A549 (cell line): Measurements from ENCODE around the gene KPNA6. TPM values are rescaled to one million over a fixed set of nuclear protein-coding genes. Genes with fewer than 3 reads are reported as not detected.
A peak's percentile ranks its signal among the peaks of the same experiment; 100 is the strongest.

Source experiments
- ATAC-seq, 2 experiments: fragments of 200-7000 bp in 1 of 2; fragments of >200 bp in 1 of 2; cut with Nextera tagmentation in 1 of 2; cut with Tn5 transposase in 1 of 2; 3 replicates each; pipeline versions ENCODE4 v1.8.0 to v1.9.1; 2018 to 2020; ENCODE audit warnings: mild to moderate bottlenecking in 1 of 2, moderate library complexity in 1 of 2
- CTCF ChIA-PET: fragments of 300-600 bp; sonication (Branson Sonifier 250); formaldehyde crosslinking; extraction: SDS; loops from one replicate; lab custom pipeline; 2021; ENCODE audit warnings: antibody characterized with exemption, inconsistent platforms; lab: Yijun Ruan, JAX
- POLR2A ChIA-PET: fragments of 350-600 bp; formaldehyde crosslinking; extraction: SDS; loops from one replicate; lab custom pipeline; 2021; ENCODE audit warnings: antibody characterized with exemption, inconsistent platforms; lab: Yijun Ruan, JAX
- DNase-seq, 2 experiments: peaks; one replicate each; pipeline versions ENCODE4 v3.0.0 to v3.0.0-alpha.2; 2011 to 2016; ENCODE audit warnings: low read depth in 1 of 2, low spot score in 1 of 2
- FAIRE-seq: peaks from 2 replicates; lab custom pipeline; 2011; peaks lifted over from hg19 to GRCh38; lab: Jason Lieb, UNC
- H3K27ac ChIP-seq, 2 experiments: fragments of >200 bp; sonication (Bioruptor Twin); formaldehyde crosslinking; 3 replicates each; pipeline ENCODE4 v1.5.1; 2016 to 2017
- H3K4me1 ChIP-seq: fragments of >200 bp; sonication (Bioruptor Twin); formaldehyde crosslinking; 3 replicates; pipeline ENCODE4 v1.6.1; 2016
- H3K4me2 ChIP-seq: fragments of >200 bp; sonication (Bioruptor Twin); formaldehyde crosslinking; 3 replicates; pipeline ENCODE4 v1.6.1; 2016
- H3K4me3 ChIP-seq: fragments of >200 bp; sonication (Bioruptor Twin); formaldehyde crosslinking; 3 replicates; pipeline ENCODE4 v1.5.1; 2016
- H3K9me3 ChIP-seq: fragments of >200 bp; sonication (Bioruptor Twin); formaldehyde crosslinking; 3 replicates; pipeline ENCODE4 v1.6.1; 2016
- ATOH8 ChIP-seq: fragments of 250-450 bp; sonication (Bioruptor Pico); IDR thresholded peaks from 2 replicates; pipeline ENCODE4 v1.5.0; 2020; ENCODE audit warnings: low read depth, mild to moderate bottlenecking, moderate library complexity
- CEBPB ChIP-seq, 2 experiments: fragments of >200 bp in 1 of 2; sonication (Bioruptor Twin) in 1 of 2; formaldehyde crosslinking in 1 of 2; IDR thresholded peaks; 2 replicates each; pipeline ENCODE4 v1.6.1; 2012 to 2016
- EHF ChIP-seq: fragments of 250-450 bp; sonication (Bioruptor Pico); IDR thresholded peaks from 2 replicates; pipeline ENCODE4 v1.5.0; 2020; ENCODE audit warnings: mild to moderate bottlenecking
- ESRRA ChIP-seq: fragments of 150-350 bp; IDR thresholded peaks from 2 replicates; pipeline ENCODE4 v1.6.1; 2014; ENCODE audit warnings: mild to moderate bottlenecking, low read length, borderline replicate concordance
- FOXS1 ChIP-seq: fragments of 250-450 bp; sonication (Bioruptor Pico); IDR thresholded peaks from 2 replicates; pipeline ENCODE4 v1.5.0; 2020; ENCODE audit warnings: mild to moderate bottlenecking, moderate library complexity
- HDAC2 ChIP-seq: fragments of 200-600 bp; sonication (generic); IDR thresholded peaks from 2 replicates; pipeline ENCODE4 v1.6.1; 2016
- MAFK ChIP-seq: fragments of 450-650 bp; IDR thresholded peaks from 2 replicates; pipeline ENCODE4 v1.6.1; 2014; ENCODE audit not compliant: partially characterized antibody
- MAX ChIP-seq: IDR thresholded peaks from 2 replicates; pipeline ENCODE4 v1.6.1; 2012
- NPAS2 ChIP-seq: fragments of 250-450 bp; sonication (Bioruptor Pico); IDR thresholded peaks from 2 replicates; pipeline ENCODE4 v1.8.0; 2022; ENCODE audit warnings: mild to moderate bottlenecking, moderate library complexity, borderline replicate concordance
- PHF8 ChIP-seq: fragments of 200-600 bp; sonication (generic); IDR thresholded peaks from 2 replicates; pipeline ENCODE4 v1.6.1; 2016; ENCODE audit warnings: low read depth, mild to moderate bottlenecking, antibody characterized with exemption, moderate library complexity, borderline replicate concordance
- POLR2A ChIP-seq: IDR thresholded peaks from 2 replicates; pipeline ENCODE4 v1.6.1; 2012; ENCODE audit warnings: mild to moderate bottlenecking, low read length
- POLR2AphosphoS2 ChIP-seq: conservative IDR thresholded peaks from 2 replicates; pipeline ENCODE4 v1.6.1; 2012; ENCODE audit warnings: low read length, improper control_type of control experiment, inconsistent platforms
- RAD21 ChIP-seq, 2 experiments: fragments of >200 bp in 1 of 2; sonication (Bioruptor Twin) in 1 of 2; formaldehyde crosslinking in 1 of 2; IDR thresholded peaks in 1 of 2; conservative IDR thresholded peaks in 1 of 2; 2 replicates in 1 of 2; 3 replicates in 1 of 2; pipeline ENCODE4 v1.6.1; 2012 to 2018; ENCODE audit warnings: inconsistent platforms in 1 of 2
- RCOR1 ChIP-seq: fragments of 150-350 bp; IDR thresholded peaks from 2 replicates; pipeline ENCODE4 v1.6.1; 2014; ENCODE audit warnings: antibody characterized with exemption, low read length, low read depth
- RFX5 ChIP-seq: fragments of 450-650 bp; IDR thresholded peaks from 2 replicates; pipeline ENCODE4 v1.7.1; 2014; ENCODE audit warnings: antibody characterized with exemption, mild to moderate bottlenecking, moderate library complexity
- SMC3 ChIP-seq: fragments of >200 bp; sonication (Bioruptor Twin); formaldehyde crosslinking; IDR thresholded peaks from 3 replicates; pipeline ENCODE4 v1.6.1; 2018; ENCODE audit warnings: inconsistent platforms
- TFCP2L1 ChIP-seq: fragments of 250-450 bp; sonication (Bioruptor Pico); IDR thresholded peaks from 2 replicates; pipeline ENCODE4 v1.5.0; 2021; ENCODE audit warnings: mild to moderate bottlenecking
- WGBS: methylation state at CpG from one replicate; pipeline ENCODE4 v1.1.6; 2017; ENCODE audit errors: missing lambda C conversion rate; 5-methylcytosine and 5-hydroxymethylcytosine counted together
- polyA plus RNA-seq, 4 experiments: library from polyadenylated mRNA; depleted of rRNA in 3 of 4; stranded (reverse); fragments of >200 nt; fragmentation: RNase III in 1 of 4; extraction: RNeasy Plus Mini Kit Qiagen cat#74134 plus additional on column Dnase treatment in 1 of 4; gene quantifications; 2 replicates in 3 of 4; 3 replicates in 1 of 4; pipeline ENCODE4 v1.2.3, GENCODE V29; 2011 to 2017
- TF ChIP-seq, protein P1 (sequence below): fragments of 200-600 bp; sonication (generic); IDR thresholded peaks from 2 replicates; pipeline ENCODE4 v1.6.1; 2016; ENCODE audit warnings: antibody characterized with exemption, mild to moderate bottlenecking, moderate library complexity
- TF ChIP-seq, protein P2 (sequence below): IDR thresholded peaks from 2 replicates; pipeline ENCODE4 v1.6.1; 2012; ENCODE audit warnings: low read depth, borderline replicate concordance
- TF ChIP-seq, protein P3 (sequence below): IDR thresholded peaks from 2 replicates; pipeline ENCODE4 v1.6.1; 2012
- TF ChIP-seq, protein P4 (sequence below): fragments of >200 bp; sonication (Bioruptor Twin); formaldehyde crosslinking; IDR thresholded peaks from 3 replicates; pipeline ENCODE4 v1.6.1; 2016

KPNA6 gene
- polyA plus RNA-seq, 2 of the 4 experiments (the other 2 are of a cell fraction), result 15.9 to 24.3 TPM

DNA sequence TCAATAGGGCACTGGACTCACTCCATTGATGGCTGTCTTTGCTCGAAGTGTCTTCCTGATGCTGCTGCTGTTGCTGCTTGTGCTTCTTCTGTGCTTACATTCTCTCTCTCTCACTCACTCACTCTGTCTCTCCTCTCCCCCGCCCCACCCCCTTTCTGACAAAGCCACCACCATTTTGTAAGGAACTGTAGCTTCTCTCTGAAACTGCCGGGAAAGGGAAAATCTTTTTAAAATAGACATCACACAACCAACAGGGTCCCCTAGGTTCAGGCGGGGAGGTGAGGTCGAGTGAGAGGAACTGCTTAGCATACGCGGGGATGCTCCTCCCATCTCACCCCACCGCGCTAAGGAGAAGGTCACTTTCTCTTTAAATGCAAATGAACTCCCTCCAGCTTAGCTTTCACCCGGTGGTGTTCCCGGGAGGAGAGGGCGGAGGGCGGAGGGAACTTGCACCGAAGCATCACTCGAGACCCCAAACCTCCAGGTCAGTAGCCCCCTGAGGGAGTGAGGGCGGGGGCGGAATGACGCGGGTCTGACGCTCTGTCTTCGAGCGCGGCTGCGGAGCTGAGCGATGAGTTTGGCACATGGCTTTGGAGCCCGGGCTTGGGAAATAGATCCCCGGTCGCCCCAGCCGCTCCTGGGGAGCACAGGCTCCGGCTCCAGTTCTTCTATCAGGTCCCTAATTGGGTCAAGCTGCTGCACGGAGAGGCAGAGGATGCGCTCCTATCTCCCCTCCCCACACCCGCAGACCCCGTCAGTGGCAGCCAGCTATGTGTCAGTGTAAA is 92.6 kb downstream of the KPNA6 start, which contains the start of gene CCDC28B:
CCDC28B (plus strand) TSS at position 370 of the 785 bp plus-strand sequence. CDS start 1,341 bp downstream, outside the sequence.
- FAIRE-seq, result no peak
- Histone ChIP-seq H3K4me1 (0 out of 3 replicates have a peak, but pooled peaks cover 5% of the 10 kb centered on the region), H3K4me2 (peak within 1 kb of the TSS; percentile 63), H3K4me3 (peak within 1 kb of the TSS; percentile 35), H3K9me3 (no peaks in the 10 kb centered on the region), H3K27ac (peak within 1 kb of the TSS; percentile 15 to 77; a peak in 5 of 6 replicates)
- peak; percentile 48 to 53 for ATAC-seq
- peak in 1 of 2 experiments; percentile 49 for DNase-seq
- TF ChIP-seq MAX, result peak; percentile 83
- TF ChIP-seq, protein P1, sequence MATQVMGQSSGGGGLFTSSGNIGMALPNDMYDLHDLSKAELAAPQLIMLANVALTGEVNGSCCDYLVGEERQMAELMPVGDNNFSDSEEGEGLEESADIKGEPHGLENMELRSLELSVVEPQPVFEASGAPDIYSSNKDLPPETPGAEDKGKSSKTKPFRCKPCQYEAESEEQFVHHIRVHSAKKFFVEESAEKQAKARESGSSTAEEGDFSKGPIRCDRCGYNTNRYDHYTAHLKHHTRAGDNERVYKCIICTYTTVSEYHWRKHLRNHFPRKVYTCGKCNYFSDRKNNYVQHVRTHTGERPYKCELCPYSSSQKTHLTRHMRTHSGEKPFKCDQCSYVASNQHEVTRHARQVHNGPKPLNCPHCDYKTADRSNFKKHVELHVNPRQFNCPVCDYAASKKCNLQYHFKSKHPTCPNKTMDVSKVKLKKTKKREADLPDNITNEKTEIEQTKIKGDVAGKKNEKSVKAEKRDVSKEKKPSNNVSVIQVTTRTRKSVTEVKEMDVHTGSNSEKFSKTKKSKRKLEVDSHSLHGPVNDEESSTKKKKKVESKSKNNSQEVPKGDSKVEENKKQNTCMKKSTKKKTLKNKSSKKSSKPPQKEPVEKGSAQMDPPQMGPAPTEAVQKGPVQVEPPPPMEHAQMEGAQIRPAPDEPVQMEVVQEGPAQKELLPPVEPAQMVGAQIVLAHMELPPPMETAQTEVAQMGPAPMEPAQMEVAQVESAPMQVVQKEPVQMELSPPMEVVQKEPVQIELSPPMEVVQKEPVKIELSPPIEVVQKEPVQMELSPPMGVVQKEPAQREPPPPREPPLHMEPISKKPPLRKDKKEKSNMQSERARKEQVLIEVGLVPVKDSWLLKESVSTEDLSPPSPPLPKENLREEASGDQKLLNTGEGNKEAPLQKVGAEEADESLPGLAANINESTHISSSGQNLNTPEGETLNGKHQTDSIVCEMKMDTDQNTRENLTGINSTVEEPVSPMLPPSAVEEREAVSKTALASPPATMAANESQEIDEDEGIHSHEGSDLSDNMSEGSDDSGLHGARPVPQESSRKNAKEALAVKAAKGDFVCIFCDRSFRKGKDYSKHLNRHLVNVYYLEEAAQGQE, result no peak
- peak; percentile 67; the same call in 1 of the 2 replicates for TF ChIP-seq ATOH8
- TF ChIP-seq TFCP2L1, result no peak
- TF ChIP-seq, protein P2, sequence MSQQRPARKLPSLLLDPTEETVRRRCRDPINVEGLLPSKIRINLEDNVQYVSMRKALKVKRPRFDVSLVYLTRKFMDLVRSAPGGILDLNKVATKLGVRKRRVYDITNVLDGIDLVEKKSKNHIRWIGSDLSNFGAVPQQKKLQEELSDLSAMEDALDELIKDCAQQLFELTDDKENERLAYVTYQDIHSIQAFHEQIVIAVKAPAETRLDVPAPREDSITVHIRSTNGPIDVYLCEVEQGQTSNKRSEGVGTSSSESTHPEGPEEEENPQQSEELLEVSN, result peak; percentile 82; the same call in 1 of the 2 replicates
- no peak for TF ChIP-seq HDAC2
- TF ChIP-seq PHF8, result no peak; the same call in 1 of the 2 replicates
- TF ChIP-seq SMC3, result no peak
- no peak for TF ChIP-seq FOXS1 (CRISPR knock-in tag)
- TF ChIP-seq RFX5, result no peak
- ChIA-PET POLR2A (interaction anchor here (1.1 to 2.6 kb wide), 3 partner anchors 21 to 136 kb away, joined by 3 to 16 read pairs (median 5); partner anchors contain the start of genes MARCKSL1, TMEM39B and TXLNA), CTCF (interaction anchor here (1.2 to 3.1 kb wide), 4 partner anchors 9 to 48 kb away, joined by 3 to 14 read pairs (median 6); no protein-coding TSS in a partner anchor)
- WGBS, result 12% methylated on average over 13 of the region's 34 CpGs

GRCh38 chr1:32201011-32201855 is 93.4 kb downstream of the KPNA6 start:
- H3K9me3 ChIP-seq, result no peaks in the 10 kb centered on the region
- H3K27ac ChIP-seq, result peak overlapping the region; percentile 15 to 77; a peak in 4 of 6 replicates
- TF ChIP-seq, protein P3, sequence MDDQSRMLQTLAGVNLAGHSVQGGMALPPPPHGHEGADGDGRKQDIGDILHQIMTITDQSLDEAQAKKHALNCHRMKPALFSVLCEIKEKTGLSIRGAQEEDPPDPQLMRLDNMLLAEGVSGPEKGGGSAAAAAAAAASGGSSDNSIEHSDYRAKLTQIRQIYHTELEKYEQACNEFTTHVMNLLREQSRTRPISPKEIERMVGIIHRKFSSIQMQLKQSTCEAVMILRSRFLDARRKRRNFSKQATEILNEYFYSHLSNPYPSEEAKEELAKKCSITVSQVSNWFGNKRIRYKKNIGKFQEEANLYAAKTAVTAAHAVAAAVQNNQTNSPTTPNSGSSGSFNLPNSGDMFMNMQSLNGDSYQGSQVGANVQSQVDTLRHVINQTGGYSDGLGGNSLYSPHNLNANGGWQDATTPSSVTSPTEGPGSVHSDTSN, result no peak
- TF ChIP-seq SMC3 (no peak), TFCP2L1 (no peak), ATOH8 (no peak), EHF (CRISPR knock-in tag) (no peak), ESRRA (no peak), RAD21 (conservative IDR thresholded peaks at IDR 0.05 in 1 of 2, IDR thresholded peaks at IDR 0.05 in 1 of 2) (no peak), NPAS2 (CRISPR knock-in tag) (no peak), MAFK (no peak), POLR2A (no peak), RCOR1 (no peak), CEBPB (IDR thresholded peaks at IDR 0.05) (no peak), POLR2AphosphoS2 (no peak)
- TF ChIP-seq, protein P2, result no peak
- TF ChIP-seq, protein P4, sequence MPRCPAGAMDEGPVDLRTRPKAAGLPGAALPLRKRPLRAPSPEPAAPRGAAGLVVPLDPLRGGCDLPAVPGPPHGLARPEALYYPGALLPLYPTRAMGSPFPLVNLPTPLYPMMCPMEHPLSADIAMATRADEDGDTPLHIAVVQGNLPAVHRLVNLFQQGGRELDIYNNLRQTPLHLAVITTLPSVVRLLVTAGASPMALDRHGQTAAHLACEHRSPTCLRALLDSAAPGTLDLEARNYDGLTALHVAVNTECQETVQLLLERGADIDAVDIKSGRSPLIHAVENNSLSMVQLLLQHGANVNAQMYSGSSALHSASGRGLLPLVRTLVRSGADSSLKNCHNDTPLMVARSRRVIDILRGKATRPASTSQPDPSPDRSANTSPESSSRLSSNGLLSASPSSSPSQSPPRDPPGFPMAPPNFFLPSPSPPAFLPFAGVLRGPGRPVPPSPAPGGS, result no peak
- 0 out of 3 replicates have a peak, but pooled peaks cover 8% of the 10 kb centered on the region for H3K4me1 ChIP-seq
- peak in 1 of 2 experiments; percentile 5; a peak in 1 of 6 replicates for ATAC-seq
- WGBS, result 66% methylated on average over 20 of the region's 26 CpGs
- DNase-seq, result no peak
- FAIRE-seq, result no peak
- ChIA-PET POLR2A (interaction anchor here (1.5 to 2.6 kb wide), 2 partner anchors 21 to 129 kb away, joined by 5 to 16 read pairs; partner anchors contain the start of genes TMEM39B and TXLNA), CTCF (interaction anchor here (1.2 to 3.1 kb wide), 5 partner anchors 8 to 47 kb away, joined by 3 to 14 read pairs (median 4); no protein-coding TSS in a partner anchor)
- peak overlapping the region; percentile 35 for H3K4me3 ChIP-seq
- H3K4me2 ChIP-seq, result peak overlapping the region; percentile 63
